GM12878 (cell line): ENCODE measurements around the gene SCGB2B2. TPM values are rescaled to one million over a fixed set of nuclear protein-coding genes. Genes with fewer than 3 reads are reported as not detected.

Experiments used
- ATAC-seq: fragments of 200-7000 bp; cut with Tn5 transposase; 3 replicates; pipeline ENCODE4 v1.9.1; 2020; ENCODE audit warnings: mild to moderate bottlenecking, moderate library complexity
- BruUV-seq: library from RNA; stranded (reverse); fragments of 400-500 nt; replicated peaks from 2 replicates; lab custom pipeline; 2021; lab: Mats Ljungman, UMichigan
- CTCF ChIA-PET: fragments of 300-600 bp; sonication (Branson Sonifier 250); formaldehyde crosslinking; extraction: SDS; loops from one replicate; lab custom pipeline; 2021; ENCODE audit warnings: inconsistent platforms; lab: Yijun Ruan, JAX
- POLR2A ChIA-PET: fragments of 350-600 bp; formaldehyde crosslinking; extraction: SDS; loops from one replicate; lab custom pipeline; 2021; ENCODE audit warnings: inconsistent platforms; lab: Charles Lee
- RAD21 ChIA-PET: fragments of 300-600 bp; sonication (Branson Sonifier 250); formaldehyde crosslinking; loops from one replicate; lab custom pipeline; 2023; ENCODE audit warnings: antibody characterized with exemption; ENCODE audit not compliant: unreplicated experiment; lab: Charles Lee
- SMC1A ChIA-PET: fragments of 300-600 bp; sonication (Branson Sonifier 250); formaldehyde crosslinking; loops from one replicate; lab custom pipeline; 2023; ENCODE audit not compliant: unreplicated experiment, uncharacterized antibody; lab: Charles Lee
- DNase-seq: peaks from one replicate; pipeline ENCODE4 v3.0.0-alpha.2; 2011; ENCODE audit warnings: low read depth, low spot score
- FAIRE-seq: peaks from 3 replicates; lab custom pipeline; 2011; peaks lifted over from hg19 to GRCh38; lab: Jason Lieb, UNC
- H2AFZ ChIP-seq: 2 replicates; pipeline ENCODE4 v1.6.0; 2011; ENCODE audit warnings: low read depth, low read length, control low read depth; ENCODE audit not compliant: control insufficient read depth
- H3K27ac ChIP-seq: 2 replicates; pipeline ENCODE4 v1.5.1; 2011; ENCODE audit warnings: control low read depth; ENCODE audit not compliant: control insufficient read depth, insufficient read depth
- H3K27me3 ChIP-seq, 2 experiments: replicated peaks in 1 of 2; 2 replicates each; pipeline versions ENCODE4 v1.6.0 to v1.6.1; 2011; ENCODE audit warnings: low read length in 1 of 2; ENCODE audit not compliant: control insufficient read depth in 2 of 2, insufficient read depth in 2 of 2
- H3K36me3 ChIP-seq, 2 experiments: 2 replicates each; pipeline ENCODE4 v1.5.1; 2011; ENCODE audit warnings: low read length in 1 of 2; ENCODE audit not compliant: control insufficient read depth in 2 of 2, insufficient read depth in 2 of 2
- H3K4me1 ChIP-seq: 2 replicates; pipeline ENCODE4 v1.6.1; 2011; ENCODE audit warnings: mild to moderate bottlenecking, low read length, moderate library complexity, mixed read lengths; ENCODE audit not compliant: control insufficient read depth, insufficient read depth
- H3K4me2 ChIP-seq: 2 replicates; pipeline ENCODE4 v1.6.0; 2011; ENCODE audit warnings: control low read depth; ENCODE audit not compliant: control insufficient read depth, insufficient read depth
- H3K4me3 ChIP-seq: fragments of 200-600 bp; sonication (generic); 2 replicates; pipeline ENCODE4 v1.5.1; 2016
- H3K79me2 ChIP-seq: 2 replicates; pipeline ENCODE4 v1.6.0; 2011; ENCODE audit warnings: low read length; ENCODE audit not compliant: control insufficient read depth, insufficient read depth
- H3K9ac ChIP-seq: 2 replicates; pipeline ENCODE4 v1.8.0; 2011; ENCODE audit warnings: low read length, control low read depth, mixed read lengths; ENCODE audit not compliant: control insufficient read depth, insufficient read depth
- H3K9me3 ChIP-seq: replicated peaks from 3 replicates; pipeline ENCODE4 v1.5.1; 2011; ENCODE audit warnings: mild to moderate bottlenecking, low read length; ENCODE audit not compliant: control insufficient read depth, insufficient read depth
- H4K20me1 ChIP-seq: 2 replicates; pipeline ENCODE4 v1.6.0; 2011; ENCODE audit not compliant: control insufficient read depth, insufficient read depth
- BCL11A ChIP-seq: IDR thresholded peaks from 2 replicates; pipeline ENCODE4 v1.6.1; 2011; ENCODE audit warnings: low read depth, low read length
- BRCA1 ChIP-seq: IDR thresholded peaks from 2 replicates; pipeline ENCODE4 v1.6.1; 2011; ENCODE audit warnings: low read depth, low read length, improper control_type of control experiment
- CTCF ChIP-seq, 3 experiments: IDR thresholded peaks in 2 of 3; conservative IDR thresholded peaks in 1 of 3; 2 replicates each; pipeline ENCODE4 v1.5.1; 2011; ENCODE audit warnings: low read depth in 3 of 3, low read length in 3 of 3, mild to moderate bottlenecking in 3 of 3, control low read depth in 2 of 3, moderate library complexity in 2 of 3, inconsistent platforms in 1 of 3, mixed read lengths in 1 of 3; ENCODE audit not compliant: control insufficient read depth in 2 of 3, insufficient read depth in 1 of 3; ENCODE audit errors: extremely low read depth in 1 of 3
- E2F8 ChIP-seq: fragments of 450-650 bp; IDR thresholded peaks from 2 replicates; pipeline ENCODE4 v1.6.1; 2018; ENCODE audit warnings: mild to moderate bottlenecking, low read depth, moderate library complexity; ENCODE audit not compliant: partially characterized antibody
- EP300 ChIP-seq, 2 experiments: fragments of 150-350 bp in 1 of 2; IDR thresholded peaks; 2 replicates each; pipeline ENCODE4 v1.6.1; 2011 to 2012; ENCODE audit warnings: low read depth in 2 of 2, low read length in 2 of 2, borderline replicate concordance in 1 of 2, improper control_type of control experiment in 1 of 2, inconsistent platforms in 1 of 2; ENCODE audit not compliant: control insufficient read depth in 1 of 2
- EZH2 ChIP-seq: IDR thresholded peaks from 2 replicates; pipeline ENCODE4 v1.6.1; 2012; ENCODE audit warnings: low read depth, mild to moderate bottlenecking, control low read depth, inconsistent platforms, low read length, borderline replicate concordance; ENCODE audit not compliant: control insufficient read depth
- IKZF2 ChIP-seq, 2 experiments: fragments of 450-650 bp; IDR thresholded peaks; 2 replicates each; pipeline ENCODE4 v1.6.1; 2017; ENCODE audit warnings: mild to moderate bottlenecking in 2 of 2, moderate library complexity in 2 of 2
- KAT2A ChIP-seq: conservative IDR thresholded peaks from 2 replicates; pipeline ENCODE4 v1.6.1; 2011; ENCODE audit warnings: low read depth, low read length; ENCODE audit not compliant: control insufficient read depth
- NFIC ChIP-seq: IDR thresholded peaks from 2 replicates; pipeline ENCODE4 v1.6.1; 2012; ENCODE audit warnings: low read depth, mild to moderate bottlenecking, inconsistent platforms, low read length, moderate library complexity
- POLR2AphosphoS2 ChIP-seq: IDR thresholded peaks from 2 replicates; pipeline ENCODE4 v1.6.1; 2011; ENCODE audit warnings: low read depth, mild to moderate bottlenecking, low read length, improper control_type of control experiment, moderate library complexity
- RAD21 ChIP-seq: IDR thresholded peaks from 2 replicates; pipeline ENCODE4 v1.6.1; 2011; ENCODE audit warnings: mild to moderate bottlenecking, low read depth, low read length, moderate library complexity; ENCODE audit not compliant: insufficient read depth
- RAD51 ChIP-seq: fragments of 450-650 bp; IDR thresholded peaks from 2 replicates; pipeline ENCODE4 v1.6.1; 2016; ENCODE audit warnings: moderate library complexity, mild to moderate bottlenecking, inconsistent platforms
- RBBP5 ChIP-seq: fragments of 200-600 bp; sonication (generic); conservative IDR thresholded peaks from 2 replicates; pipeline ENCODE4 v1.6.1; 2016
- SMAD5 ChIP-seq: IDR thresholded peaks from 2 replicates; pipeline ENCODE4 v1.6.1; 2016; ENCODE audit warnings: antibody characterized with exemption, low read depth
- SP1 ChIP-seq: IDR thresholded peaks from one replicate; pipeline ENCODE4 v1.6.1; 2011; ENCODE audit warnings: low read depth, low read length
- YBX1 ChIP-seq: fragments of 450-650 bp; IDR thresholded peaks from 2 replicates; pipeline ENCODE4 v1.6.1; 2016; ENCODE audit warnings: antibody characterized with exemption
- ZBED1 ChIP-seq: IDR thresholded peaks from 2 replicates; pipeline ENCODE4 v1.6.1; 2016; ENCODE audit warnings: borderline replicate concordance
- ZNF217 ChIP-seq: fragments of 450-650 bp; IDR thresholded peaks from 2 replicates; pipeline ENCODE4 v1.6.1; 2017; ENCODE audit warnings: antibody characterized with exemption, mild to moderate bottlenecking
- WGBS: methylation state at CpG from one replicate; pipeline ENCODE4 v1.1.6; 2016; ENCODE audit warnings: low lambda C conversion rate; ENCODE audit not compliant: insufficient replicate concordance, insufficient coverage; ENCODE audit errors: missing lambda C conversion rate; 5-methylcytosine and 5-hydroxymethylcytosine counted together
- in situ Hi-C: fragments of 300-500 bp; cut with MboI; formaldehyde crosslinking; loops from 9 replicates; pipeline ENCODE4 v1.14.3; 2018; ENCODE audit warnings: mixed read lengths
- intact Hi-C: fragments of 100-400 bp; cut with micrococcal nuclease; formaldehyde crosslinking; loops from one replicate; pipeline ENCODE4 v1.14.2; 2022; ENCODE audit not compliant: unreplicated experiment
- polyA plus RNA-seq, 11 experiments: library from polyadenylated mRNA; depleted of rRNA in 4 of 11; unstranded in 6 of 11; stranded (reverse) in 5 of 11; fragments of >200 nt; fragmentation: Nextera tagmentation in 4 of 11; fragmentation: Illumina TruSeq in 1 of 11; extraction: Ambion mirVana in 4 of 11; extraction: Trizol in 1 of 11; gene quantifications; 1 replicate in 1 of 11; 2 replicates in 10 of 11; pipeline versions ENCODE4 v1.2.1 to v1.2.3, GENCODE V29; 2011 to 2016; ENCODE audit warnings: inconsistent platforms in 2 of 11, missing spikeins in 2 of 11, low read depth in 1 of 11
- total RNA-seq, 4 experiments: library from RNA; depleted of rRNA in 3 of 4; stranded (reverse); fragments of >200 nt in 3 of 4; fragmentation: Illumina TruSeq in 1 of 4; extraction: Trizol in 1 of 4; gene quantifications; 2 replicates each; pipeline versions ENCODE4 v1.2.1 to v1.2.3, GENCODE V29; 2013 to 2021

The SCGB2B2 gene
- total and polyA plus RNA-seq, 10 of the 15 experiments (the other 5 are each of a cell fraction or from before 2014, with no cell fraction given), result 0.06 to 0.35 (median 0.21) TPM; not detected in 6

GRCh38 chr19:34644991-34645461 is 31.9 kb downstream of the SCGB2B2 start (continued):
- TF ChIP-seq E2F8 (no peak), ZBED1 (no peak), SMAD5 (no peak), RBBP5 (no peak), SP1 (no peak), RAD21 (no peak)

- CTCF ChIA-PET, result no interaction called here
- in situ Hi-C loops, result no loop called here
Observed at GRCh38 chr19:34642241-34642640, 34.7 kb downstream of the SCGB2B2 start.

More at GRCh38 chr19:34642241-34642640, 34.7 kb downstream of the SCGB2B2 start:
- no peaks in the 10 kb centered on the region; the same call in 2 of the 3 replicates for H3K9me3 ChIP-seq
- no peak for DNase-seq
- no peaks in the 10 kb centered on the region for H3K27me3 ChIP-seq
- H3K27ac ChIP-seq, result no peak overlapping the region
- 37% methylated on average over 4 of the region's 4 CpGs for WGBS
- TF ChIP-seq BRCA1 (no peak), YBX1 (no peak), RAD51 (no peak), BCL11A (no peak), NFIC (no peak), IKZF2 (IDR thresholded peaks at IDR 0.05) (no peak), POLR2AphosphoS2 (no peak), KAT2A (no peak), ZNF217 (no peak), EZH2 (no peak), EP300 (IDR thresholded peaks at IDR 0.05; ENCODE audit: borderline replicate concordance in 1 of 2, control insufficient read depth in 1 of 2, low read depth in 2 of 2, low read length in 2 of 2) (no peak), CTCF (IDR thresholded peaks at IDR 0.05 in 2 of 3, conservative IDR thresholded peaks at IDR 0.05 in 1 of 3; ENCODE audit: control insufficient read depth in 2 of 3, extremely low read depth in 1 of 3, insufficient read depth in 1 of 3, low read depth in 3 of 3, low read length in 3 of 3) (no peak)
- no TSS peak for BruUV-seq
- RAD21 ChIA-PET, result no interaction called here
- no peak for ATAC-seq
- intact Hi-C loops, result no loop called here
- H3K4me3 ChIP-seq, result no peak overlapping the region
- POLR2A ChIA-PET, result interaction anchor here (0.6 kb wide), 1 partner anchor 36 kb away, joined by 7 read pairs; no protein-coding TSS in a partner anchor
- no peak for FAIRE-seq
- no peak overlapping the region for H3K4me2 ChIP-seq
- SMC1A ChIA-PET, result interaction anchor here (1.1 to 3.3 kb wide), 2 partner anchors 21 to 70 kb away, joined by 3 to 13 read pairs; no protein-coding TSS in a partner anchor
- no peaks in the 10 kb centered on the region for H3K79me2 ChIP-seq
- no peaks in the 10 kb centered on the region for H3K36me3 ChIP-seq
- no peak overlapping the region for H3K9ac ChIP-seq
- no peaks in the 10 kb centered on the region for H3K4me1 ChIP-seq
- H4K20me1 ChIP-seq, result no peaks in the 10 kb centered on the region
- H2AFZ ChIP-seq, result no peak overlapping the region
